NCI-H226 (cell line): ENCODE data around the gene COA7.
"Not testable (repeated sequence)": the region's sequence is repeated elsewhere in the genome, so short reads cannot be mapped to it uniquely, and the experiment has no call there.

ENCODE experiments used
- DNase-seq: peaks from one replicate; pipeline ENCODE4 v3.0.0-alpha.2; 2015

The COA7 gene

GRCh38 chr1:52702886-52703787 is 5.0 kb upstream of the COA7 start:
- peak; percentile 96 for DNase-seq

- DNase-seq = no peak
Observed at GRCh38 chr1:52695627-52696026, 2.5 kb downstream of the COA7 start.

GRCh38 chr1:52693843-52694242 is 4.3 kb downstream of the COA7 start:
- DNase-seq = no peak

GRCh38 chr1:52693351-52693750 is 4.8 kb downstream of the COA7 start:
- not testable (repeated sequence) for DNase-seq

GRCh38 chr1:52692697-52693096 is 5.5 kb downstream of the COA7 start:
- no peak for DNase-seq

- DNase-seq = no peak
Observed at GRCh38 chr1:52691821-52692220, 6.3 kb downstream of the COA7 start.

GRCh38 chr1:52686830-52687229 is 11.3 kb downstream of the COA7 start:
- DNase-seq = no peak

GRCh38 chr1:52686261-52686751 is 11.8 kb downstream of the COA7 start:
- not testable (repeated sequence) for DNase-seq

- no peak for DNase-seq
Observed at GRCh38 chr1:52684545-52684944, 13.6 kb downstream of the COA7 start.

- no peak for DNase-seq
Observed at GRCh38 chr1:52683367-52683940, 14.7 kb downstream of the COA7 start.

GRCh38 chr1:52681136-52681535 is 17.0 kb downstream of the COA7 start:
- DNase-seq = no peak

GRCh38 chr1:52680353-52680752 is 17.8 kb downstream of the COA7 start:
- no peak for DNase-seq

- DNase-seq = no peak
Observed at GRCh38 chr1:52679498-52679897, 18.6 kb downstream of the COA7 start.

GRCh38 chr1:52679048-52679447 is 19.1 kb downstream of the COA7 start:
- no peak for DNase-seq

GRCh38 chr1:52677076-52677806 is 20.9 kb downstream of the COA7 start:
- DNase-seq = peak; percentile 18

GRCh38 chr1:52676249-52676903 is 21.8 kb downstream of the COA7 start:
- no peak for DNase-seq

- no peak for DNase-seq
Observed at GRCh38 chr1:52674497-52675384, 23.4 kb downstream of the COA7 start.

- DNase-seq = no peak
Observed at GRCh38 chr1:52673513-52673912, 24.6 kb downstream of the COA7 start.

- no peak for DNase-seq
Observed at GRCh38 chr1:52672946-52673345, 25.2 kb downstream of the COA7 start.

GRCh38 chr1:52670604-52671003 is 27.5 kb downstream of the COA7 start:
- DNase-seq = no peak

GRCh38 chr1:52669696-52670095 is 28.5 kb downstream of the COA7 start:
- DNase-seq = peak; percentile 57

- peak; percentile 74 for DNase-seq
Observed at GRCh38 chr1:52668711-52669110, 29.4 kb downstream of the COA7 start.
